Keratinocyte (primary cell): ENCODE measurements around the gene CELSR1.

Source experiments
- EZH2 ChIP-seq: IDR thresholded peaks from one replicate; pipeline ENCODE4 v1.6.1; 2012; ENCODE audit warnings: inconsistent platforms, mild to moderate bottlenecking, low read length, moderate library complexity
- TF ChIP-seq, protein P1 (sequence below), 3 experiments: IDR thresholded peaks in 1 of 3; conservative IDR thresholded peaks in 1 of 3; optimal IDR thresholded peaks in 1 of 3; 2 replicates in 2 of 3; 3 replicates in 1 of 3; pipeline versions ENCODE3 to v1.5.1; 2011; ENCODE audit warnings: low read length in 3 of 3, mild to moderate bottlenecking in 3 of 3, moderate library complexity in 2 of 3, control low read depth in 1 of 3, inconsistent platforms in 1 of 3; ENCODE audit not compliant: insufficient read depth in 2 of 3; ENCODE audit errors: extremely low read depth in 1 of 3

GRCh38 chr22:46457502-46458488 lies 79.6 kb downstream of the CELSR1 start:
- TF ChIP-seq, protein P1, sequence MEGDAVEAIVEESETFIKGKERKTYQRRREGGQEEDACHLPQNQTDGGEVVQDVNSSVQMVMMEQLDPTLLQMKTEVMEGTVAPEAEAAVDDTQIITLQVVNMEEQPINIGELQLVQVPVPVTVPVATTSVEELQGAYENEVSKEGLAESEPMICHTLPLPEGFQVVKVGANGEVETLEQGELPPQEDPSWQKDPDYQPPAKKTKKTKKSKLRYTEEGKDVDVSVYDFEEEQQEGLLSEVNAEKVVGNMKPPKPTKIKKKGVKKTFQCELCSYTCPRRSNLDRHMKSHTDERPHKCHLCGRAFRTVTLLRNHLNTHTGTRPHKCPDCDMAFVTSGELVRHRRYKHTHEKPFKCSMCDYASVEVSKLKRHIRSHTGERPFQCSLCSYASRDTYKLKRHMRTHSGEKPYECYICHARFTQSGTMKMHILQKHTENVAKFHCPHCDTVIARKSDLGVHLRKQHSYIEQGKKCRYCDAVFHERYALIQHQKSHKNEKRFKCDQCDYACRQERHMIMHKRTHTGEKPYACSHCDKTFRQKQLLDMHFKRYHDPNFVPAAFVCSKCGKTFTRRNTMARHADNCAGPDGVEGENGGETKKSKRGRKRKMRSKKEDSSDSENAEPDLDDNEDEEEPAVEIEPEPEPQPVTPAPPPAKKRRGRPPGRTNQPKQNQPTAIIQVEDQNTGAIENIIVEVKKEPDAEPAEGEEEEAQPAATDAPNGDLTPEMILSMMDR (optimal IDR thresholded peaks at IDR 0.05 in 1 of 3, IDR thresholded peaks at IDR 0.05 in 1 of 3, conservative IDR thresholded peaks at IDR 0.05 in 1 of 3; ENCODE audit: extremely low read depth in 1 of 3, insufficient read depth in 2 of 3, low read length in 3 of 3) = no peak
- TF ChIP-seq EZH2 = no peak
